ENCODE measurements around the gene ACSS2.

ACSS2 gene

GRCh38 chr20:34848597-34848996, 27.8 kb upstream of the ACSS2 start:
- H3K9ac ChIP-seq (ENCODE audit: low read length) = no peak overlapping the region
- DNase-seq = no peak
- no peaks in the 10 kb centered on the region for H3K27me3 ChIP-seq (replicated peaks; ENCODE audit: insufficient read depth, low read length)
- TF ChIP-seq CTCF (IDR thresholded peaks at IDR 0.05; ENCODE audit: low read length) (no peak), EZH2phosphoT487 (IDR thresholded peaks at IDR 0.05; ENCODE audit: low read length) (no peak), EZH2 (optimal IDR thresholded peaks at IDR 0.05; ENCODE audit: low read depth, low read length) (no peak)
- H3K9me2 ChIP-seq (replicated peaks; ENCODE audit: insufficient read depth, low read length) = no peaks in the 10 kb centered on the region
- H3K4me1 ChIP-seq (ENCODE audit: low read length) = no peaks in the 10 kb centered on the region
- H4K20me1 ChIP-seq (ENCODE audit: insufficient read depth, low read length) = no peaks in the 10 kb centered on the region
- no peak overlapping the region for H3K4me2 ChIP-seq (ENCODE audit: low read depth, low read length)
- H3K36me3 ChIP-seq (replicated peaks; ENCODE audit: insufficient read depth, low read length) = no peaks in the 10 kb centered on the region
- no peaks in the 10 kb centered on the region for H3F3A ChIP-seq (ENCODE audit: insufficient read depth, low read length)
- H3K4me3 ChIP-seq (ENCODE audit: low read length) = no peak overlapping the region
- no peaks in the 10 kb centered on the region for H3K9me3 ChIP-seq (replicated peaks; ENCODE audit: insufficient read depth, low read length)
- no peaks in the 10 kb centered on the region for H3K79me2 ChIP-seq (ENCODE audit: low read length)
- no peak overlapping the region for H3K27ac ChIP-seq (ENCODE audit: low read length)
- no peak overlapping the region for H2AFZ ChIP-seq (ENCODE audit: low read length)

- no peak overlapping the region for H3K4me3 ChIP-seq (ENCODE audit: low read length)
- no peaks in the 10 kb centered on the region for H3K4me1 ChIP-seq (ENCODE audit: low read length)
- H3K27me3 ChIP-seq (replicated peaks; ENCODE audit: insufficient read depth, low read length) = no peaks in the 10 kb centered on the region
- H3F3A ChIP-seq (ENCODE audit: insufficient read depth, low read length) = no peaks in the 10 kb centered on the region
- no peak for DNase-seq
- no peak overlapping the region for H3K9ac ChIP-seq (ENCODE audit: low read length)
- H3K4me2 ChIP-seq (ENCODE audit: low read depth, low read length) = no peak overlapping the region
- H3K9me2 ChIP-seq (replicated peaks; ENCODE audit: insufficient read depth, low read length) = no peaks in the 10 kb centered on the region
- no peaks in the 10 kb centered on the region for H3K79me2 ChIP-seq (ENCODE audit: low read length)
- no peak overlapping the region for H3K27ac ChIP-seq (ENCODE audit: low read length)
- H3K9me3 ChIP-seq (replicated peaks; ENCODE audit: insufficient read depth, low read length) = no peaks in the 10 kb centered on the region
- no peak overlapping the region for H2AFZ ChIP-seq (ENCODE audit: low read length)
- no peaks in the 10 kb centered on the region for H4K20me1 ChIP-seq (ENCODE audit: insufficient read depth, low read length)
- TF ChIP-seq EZH2 (optimal IDR thresholded peaks at IDR 0.05; ENCODE audit: low read depth, low read length) (no peak), CTCF (IDR thresholded peaks at IDR 0.05; ENCODE audit: low read length) (no peak), EZH2phosphoT487 (IDR thresholded peaks at IDR 0.05; ENCODE audit: low read length) (no peak)
- H3K36me3 ChIP-seq (replicated peaks; ENCODE audit: insufficient read depth, low read length) = no peaks in the 10 kb centered on the region
Measured at GRCh38 chr20:34849778-34850177, 26.6 kb upstream of the ACSS2 start.

- Histone ChIP-seq H3K4me1 (ENCODE audit: low read length) (no peaks in the 10 kb centered on the region), H3K9me2 (replicated peaks; ENCODE audit: insufficient read depth, low read length) (no peaks in the 10 kb centered on the region), H3K4me2 (ENCODE audit: low read depth, low read length) (no peak overlapping the region), H3K9ac (ENCODE audit: low read length) (no peak overlapping the region), H2AFZ (ENCODE audit: low read length) (no peak overlapping the region), H3K36me3 (replicated peaks; ENCODE audit: insufficient read depth, low read length) (no peaks in the 10 kb centered on the region), H3K79me2 (ENCODE audit: low read length) (no peaks in the 10 kb centered on the region), H3K27me3 (replicated peaks; ENCODE audit: insufficient read depth, low read length) (no peaks in the 10 kb centered on the region), H3K4me3 (ENCODE audit: low read length) (no peak overlapping the region), H3K9me3 (replicated peaks; ENCODE audit: insufficient read depth, low read length) (no peaks in the 10 kb centered on the region), H3K27ac (ENCODE audit: low read length) (no peak overlapping the region), H4K20me1 (ENCODE audit: insufficient read depth, low read length) (no peaks in the 10 kb centered on the region), H3F3A (ENCODE audit: insufficient read depth, low read length) (no peaks in the 10 kb centered on the region)
- TF ChIP-seq CTCF (IDR thresholded peaks at IDR 0.05; ENCODE audit: low read length) = no peak
- TF ChIP-seq EZH2 (optimal IDR thresholded peaks at IDR 0.05; ENCODE audit: low read depth, low read length) = no peak
- TF ChIP-seq EZH2phosphoT487 (IDR thresholded peaks at IDR 0.05; ENCODE audit: low read length) = no peak
- DNase-seq = no peak
Measured at GRCh38 chr20:34850969-34851368, 25.4 kb upstream of the ACSS2 start.
